ENCODE measurements around the gene KIF24.

DNA sequence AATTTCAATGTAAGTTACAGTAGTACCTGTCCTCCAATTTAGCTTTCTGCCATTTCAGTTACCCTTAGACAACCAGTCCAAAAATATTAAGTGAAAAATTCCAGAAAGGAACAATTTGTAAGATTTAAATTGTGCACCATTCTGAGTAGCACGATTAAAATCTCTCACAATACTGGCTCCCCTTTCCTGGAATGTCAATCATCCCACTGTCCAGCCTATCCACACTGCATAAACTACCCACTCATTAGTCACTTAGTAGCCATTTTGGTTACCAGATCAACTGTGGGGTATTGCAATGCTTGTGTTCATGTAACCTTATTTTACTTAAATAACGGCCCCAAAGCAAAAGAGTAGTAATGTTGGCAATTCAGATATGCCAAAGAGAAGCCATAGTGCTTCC is 11.6 kb downstream of the KIF24 start:
- no peak for TF ChIP-seq EZH2 (IDR thresholded peaks at IDR 0.05; ENCODE audit: borderline replicate concordance, low read length)
- TF ChIP-seq, protein P1, sequence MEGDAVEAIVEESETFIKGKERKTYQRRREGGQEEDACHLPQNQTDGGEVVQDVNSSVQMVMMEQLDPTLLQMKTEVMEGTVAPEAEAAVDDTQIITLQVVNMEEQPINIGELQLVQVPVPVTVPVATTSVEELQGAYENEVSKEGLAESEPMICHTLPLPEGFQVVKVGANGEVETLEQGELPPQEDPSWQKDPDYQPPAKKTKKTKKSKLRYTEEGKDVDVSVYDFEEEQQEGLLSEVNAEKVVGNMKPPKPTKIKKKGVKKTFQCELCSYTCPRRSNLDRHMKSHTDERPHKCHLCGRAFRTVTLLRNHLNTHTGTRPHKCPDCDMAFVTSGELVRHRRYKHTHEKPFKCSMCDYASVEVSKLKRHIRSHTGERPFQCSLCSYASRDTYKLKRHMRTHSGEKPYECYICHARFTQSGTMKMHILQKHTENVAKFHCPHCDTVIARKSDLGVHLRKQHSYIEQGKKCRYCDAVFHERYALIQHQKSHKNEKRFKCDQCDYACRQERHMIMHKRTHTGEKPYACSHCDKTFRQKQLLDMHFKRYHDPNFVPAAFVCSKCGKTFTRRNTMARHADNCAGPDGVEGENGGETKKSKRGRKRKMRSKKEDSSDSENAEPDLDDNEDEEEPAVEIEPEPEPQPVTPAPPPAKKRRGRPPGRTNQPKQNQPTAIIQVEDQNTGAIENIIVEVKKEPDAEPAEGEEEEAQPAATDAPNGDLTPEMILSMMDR (IDR thresholded peaks at IDR 0.05; ENCODE audit: low read length): no peak

All from OCI-LY1 (cell line).